Stimulated activated CD4-positive, alpha-beta T cell treated with anti-CD3 and anti-CD28 coated beads, Interleukin-15, amount 100 ng/mL, for 48 hours (primary cell): ENCODE measurements around the gene AQP11.

Experiments
- DNase-seq, 2 donors: peaks; one replicate each; pipeline ENCODE4 v3.0.0-alpha.2; 2020; ENCODE audit warnings: low read depth in 2 of 2

AQP11 gene

GRCh38 chr11:77658213-77659013, 68.7 kb downstream of the AQP11 start:
- DNase-seq, result no peak
